Lower leg skin (tissue), 4 donors: ENCODE results near the gene NFATC4. TPM values are rescaled to one million over a fixed set of nuclear protein-coding genes. Genes with fewer than 3 reads are reported as not detected.

Experiments used
- DNase-seq, 2 donors: peaks; one replicate each; pipeline ENCODE4 v3.0.0-alpha.2; 2019; ENCODE audit warnings: low spot score in 2 of 2
- H3K4me3 ChIP-seq: fragments of 200-600 bp; sonication (generic); 2 replicates; pipeline ENCODE4 v1.5.1; 2017; ENCODE audit warnings: mild to moderate bottlenecking, low read depth; ENCODE audit not compliant: poor library complexity, severe bottlenecking
- POLR2A ChIP-seq, 2 donors: fragments of 450-650 bp; IDR thresholded peaks; one replicate each; pipeline ENCODE4 v1.6.1; 2016 to 2017; ENCODE audit warnings: antibody characterized with exemption in 2 of 2, mild to moderate bottlenecking in 1 of 2, moderate library complexity in 1 of 2
- WGBS, 2 donors: methylation state at CpG; one replicate each; pipeline ENCODE4 v1.1.5; 2018; 5-methylcytosine and 5-hydroxymethylcytosine counted together
- intact Hi-C: fragments of 100-400 bp; cut with DNase I; formaldehyde crosslinking; loops from one replicate; pipeline ENCODE4 v1.15.0; 2023; ENCODE audit warnings: low total_unique reads
- total RNA-seq, 4 donors: library from RNA; depleted of rRNA; stranded (reverse); fragments of >200 nt; gene quantifications; one replicate each; pipeline ENCODE4 v1.1.0, GENCODE V29; 2016
- TF ChIP-seq, protein P1 (sequence below), 3 donors: fragments of 450-650 bp; IDR thresholded peaks; one replicate each; pipeline ENCODE4 v1.5.1; 2016; ENCODE audit warnings: antibody characterized with exemption in 3 of 3, mild to moderate bottlenecking in 3 of 3, moderate library complexity in 2 of 3

Gene NFATC4
- total RNA-seq, 4 donors from 2014 or later, result 8.3 to 26.1 (median 14.0) TPM

DNA sequence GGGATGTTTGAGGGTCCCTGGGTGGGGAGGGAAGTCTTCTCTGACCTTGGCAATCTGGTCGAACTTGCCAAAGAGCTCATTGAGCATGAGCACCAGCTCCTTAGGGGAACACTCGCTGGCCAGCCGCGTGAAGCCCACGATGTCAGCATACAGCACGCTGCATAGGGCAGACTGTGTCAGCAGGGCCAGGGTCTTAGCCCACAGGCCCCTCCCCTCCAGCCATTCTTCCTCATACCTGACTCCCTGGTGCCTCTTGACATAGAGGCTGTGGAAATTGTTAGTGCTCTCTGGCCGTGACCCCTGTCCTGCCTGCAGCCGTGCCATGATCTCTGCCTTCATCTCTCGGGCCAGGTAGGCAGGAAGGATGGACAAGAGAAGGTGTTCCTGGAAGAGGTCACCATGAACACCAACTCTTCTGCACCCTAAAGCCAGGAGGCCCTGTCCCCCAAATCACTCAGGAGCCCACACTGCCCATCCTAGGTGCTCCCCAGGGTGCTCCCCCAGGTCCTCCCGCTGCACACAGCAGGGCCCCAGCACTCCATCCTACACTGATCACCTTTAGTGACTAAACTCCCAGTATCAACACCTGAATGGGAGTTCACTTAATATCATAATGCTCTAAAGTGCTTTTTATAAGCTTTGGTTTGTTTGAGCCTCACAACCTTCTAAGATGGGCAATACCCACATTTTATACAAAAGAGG, 36.9 kb upstream of the NFATC4 start:
- intact Hi-C loops, result no loop called here
- TF ChIP-seq, protein P1, sequence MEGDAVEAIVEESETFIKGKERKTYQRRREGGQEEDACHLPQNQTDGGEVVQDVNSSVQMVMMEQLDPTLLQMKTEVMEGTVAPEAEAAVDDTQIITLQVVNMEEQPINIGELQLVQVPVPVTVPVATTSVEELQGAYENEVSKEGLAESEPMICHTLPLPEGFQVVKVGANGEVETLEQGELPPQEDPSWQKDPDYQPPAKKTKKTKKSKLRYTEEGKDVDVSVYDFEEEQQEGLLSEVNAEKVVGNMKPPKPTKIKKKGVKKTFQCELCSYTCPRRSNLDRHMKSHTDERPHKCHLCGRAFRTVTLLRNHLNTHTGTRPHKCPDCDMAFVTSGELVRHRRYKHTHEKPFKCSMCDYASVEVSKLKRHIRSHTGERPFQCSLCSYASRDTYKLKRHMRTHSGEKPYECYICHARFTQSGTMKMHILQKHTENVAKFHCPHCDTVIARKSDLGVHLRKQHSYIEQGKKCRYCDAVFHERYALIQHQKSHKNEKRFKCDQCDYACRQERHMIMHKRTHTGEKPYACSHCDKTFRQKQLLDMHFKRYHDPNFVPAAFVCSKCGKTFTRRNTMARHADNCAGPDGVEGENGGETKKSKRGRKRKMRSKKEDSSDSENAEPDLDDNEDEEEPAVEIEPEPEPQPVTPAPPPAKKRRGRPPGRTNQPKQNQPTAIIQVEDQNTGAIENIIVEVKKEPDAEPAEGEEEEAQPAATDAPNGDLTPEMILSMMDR (IDR thresholded peaks at IDR 0.05), result no peak
- no peak overlapping the region for H3K4me3 ChIP-seq
- WGBS, 2 donors, result 94 to 96% methylated on average over 7 to 9 of the region's 10 CpGs
- DNase-seq, result no peak

DNA sequence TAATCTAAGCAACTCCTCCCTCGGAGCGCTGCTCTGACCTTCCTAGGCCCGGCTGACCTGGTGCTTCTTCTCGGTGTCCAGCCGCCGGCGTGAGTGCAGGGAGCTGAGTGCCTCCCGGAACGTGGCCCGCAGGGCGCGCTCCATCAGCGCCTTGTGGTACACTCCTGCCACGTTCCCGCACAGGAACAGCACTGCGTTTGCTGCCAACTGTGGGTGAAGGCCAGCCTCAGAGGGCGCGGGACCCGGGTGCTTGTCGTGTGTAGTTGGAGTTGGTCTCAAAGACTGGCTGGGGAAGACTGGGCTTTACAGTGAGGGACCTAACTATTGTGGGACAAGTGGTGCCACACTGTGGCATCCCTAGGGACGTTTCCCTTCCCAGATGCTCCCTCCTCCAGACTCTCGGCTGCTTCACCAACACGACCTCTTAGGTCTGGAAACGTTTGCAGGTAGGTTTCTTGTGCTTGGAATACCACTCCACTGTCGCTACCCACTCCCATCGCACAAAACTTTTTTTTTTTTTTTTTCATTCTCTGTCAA, 36.2 kb upstream of the NFATC4 start:
- H3K4me3 ChIP-seq, result no peak overlapping the region
- peak in 1 of 2 donors; percentile 84 for DNase-seq
- intact Hi-C loops, result loop anchor here (2.0 kb wide), 1 partner anchor 99 kb away; no protein-coding TSS in a partner anchor
- TF ChIP-seq, protein P1 (IDR thresholded peaks at IDR 0.05), result no peak
- no peak for TF ChIP-seq POLR2A (IDR thresholded peaks at IDR 0.05)
- WGBS, 2 donors, result 47 to 62% methylated on average over 25 to 26 of the region's 26 CpGs

DNA sequence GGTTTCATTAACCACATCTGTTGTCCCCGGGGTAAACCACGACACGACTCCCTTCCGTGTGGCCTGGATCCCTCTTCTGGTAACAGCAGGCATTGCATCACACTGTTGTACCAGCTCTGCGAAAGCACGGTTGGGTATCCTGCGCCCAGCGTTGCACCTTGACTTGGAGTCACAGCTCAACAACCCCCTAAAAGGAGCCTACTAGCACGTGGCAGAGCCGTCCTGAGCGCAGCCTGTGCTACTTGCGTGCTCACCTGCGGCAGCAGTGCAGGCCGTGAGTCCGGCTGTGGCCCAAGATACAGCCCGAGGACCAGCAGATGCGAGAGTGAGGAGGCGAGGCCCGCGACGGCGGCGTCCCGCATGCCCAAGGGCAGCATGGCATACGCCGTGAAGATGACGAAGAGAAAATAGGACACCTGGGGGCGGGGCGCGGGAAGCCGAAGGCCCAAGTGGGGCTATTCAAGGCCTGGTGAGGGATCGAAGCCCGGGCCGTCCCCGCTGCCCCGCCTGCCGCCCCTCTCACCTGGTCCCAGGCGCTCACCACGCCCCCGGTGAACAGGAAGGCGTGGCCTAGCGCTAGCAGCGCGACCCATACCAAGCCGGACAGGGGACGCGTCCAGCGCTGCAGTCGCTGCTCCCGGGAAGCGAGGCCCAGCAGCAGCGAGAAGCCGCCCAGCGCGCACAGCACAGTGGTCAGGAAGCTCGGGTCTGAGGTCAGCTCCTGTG, 35.6 kb upstream of the NFATC4 start:
- peak in 1 of 2 donors; percentile 91 for DNase-seq
- H3K4me3 ChIP-seq, result no peak overlapping the region
- 19 to 31% methylated on average over 21 to 49 of the region's 56 CpGs for WGBS, 2 donors
- intact Hi-C loops, result loop anchor here (2.0 kb wide), 1 partner anchor 98 kb away; no protein-coding TSS in a partner anchor
- no peak for TF ChIP-seq POLR2A (IDR thresholded peaks at IDR 0.05)
- TF ChIP-seq, protein P1 (IDR thresholded peaks at IDR 0.05), result peak in 1 of 3 donors; percentile 86

DNA sequence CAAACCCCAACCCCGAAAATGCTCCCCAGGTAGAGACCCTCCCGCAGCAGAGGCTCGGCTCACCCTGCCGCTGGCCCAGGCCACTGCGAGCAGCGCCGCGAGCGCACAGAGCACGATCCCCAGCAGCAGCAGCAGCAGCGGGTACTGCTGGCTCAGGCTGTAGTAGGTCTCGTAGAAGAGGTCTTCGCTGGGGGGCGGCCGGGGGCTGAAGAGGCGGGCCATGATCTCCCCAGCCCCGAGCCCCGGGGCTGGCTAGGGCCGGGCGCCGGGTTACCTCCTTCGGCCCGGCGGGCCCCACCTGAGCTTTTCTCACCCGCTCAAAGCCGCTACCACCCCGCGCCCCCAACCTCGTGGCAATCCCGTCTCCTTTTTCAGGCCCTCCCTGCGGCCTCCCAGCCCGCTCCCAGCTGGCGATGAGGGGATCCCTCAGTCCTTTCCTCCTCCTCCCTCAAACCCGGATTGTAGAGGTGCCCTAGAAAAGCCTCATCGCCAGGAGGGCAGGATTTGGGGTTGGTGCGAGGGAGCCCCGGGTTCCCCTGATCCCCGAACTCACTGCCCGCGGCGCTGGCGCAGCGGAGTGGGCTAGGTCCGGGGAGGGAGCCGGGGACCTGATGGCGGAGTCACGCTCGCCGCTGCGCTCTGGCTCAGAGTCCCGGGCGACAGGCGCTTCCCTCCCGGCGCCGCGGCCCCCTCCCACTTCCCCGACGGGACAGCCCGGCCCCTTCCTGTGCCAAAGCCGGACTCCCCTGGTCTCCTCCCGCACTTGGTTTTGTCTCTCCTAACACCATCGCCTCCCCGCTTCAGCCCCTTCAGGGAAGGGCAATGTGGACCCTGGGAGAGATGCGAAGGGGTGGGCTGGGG, 33.3 kb upstream of the NFATC4 start, which contains the start of gene ADCY4:
TSS of gene ADCY4 (minus strand) at position 641 of the 861 bp plus-strand sequence. CDS start at position 222, 419 bp downstream.
- peak in 1 of 2 donors; percentile 91 for DNase-seq
- 7 to 12% methylated on average over 42 to 57 of the region's 65 CpGs for WGBS, 2 donors
- intact Hi-C loops, result no loop called here
- peak within 1 kb of the TSS; percentile 22 for H3K4me3 ChIP-seq
- TF ChIP-seq POLR2A (IDR thresholded peaks at IDR 0.05), result no peak
- TF ChIP-seq, protein P1 (IDR thresholded peaks at IDR 0.05), result no peak

DNA sequence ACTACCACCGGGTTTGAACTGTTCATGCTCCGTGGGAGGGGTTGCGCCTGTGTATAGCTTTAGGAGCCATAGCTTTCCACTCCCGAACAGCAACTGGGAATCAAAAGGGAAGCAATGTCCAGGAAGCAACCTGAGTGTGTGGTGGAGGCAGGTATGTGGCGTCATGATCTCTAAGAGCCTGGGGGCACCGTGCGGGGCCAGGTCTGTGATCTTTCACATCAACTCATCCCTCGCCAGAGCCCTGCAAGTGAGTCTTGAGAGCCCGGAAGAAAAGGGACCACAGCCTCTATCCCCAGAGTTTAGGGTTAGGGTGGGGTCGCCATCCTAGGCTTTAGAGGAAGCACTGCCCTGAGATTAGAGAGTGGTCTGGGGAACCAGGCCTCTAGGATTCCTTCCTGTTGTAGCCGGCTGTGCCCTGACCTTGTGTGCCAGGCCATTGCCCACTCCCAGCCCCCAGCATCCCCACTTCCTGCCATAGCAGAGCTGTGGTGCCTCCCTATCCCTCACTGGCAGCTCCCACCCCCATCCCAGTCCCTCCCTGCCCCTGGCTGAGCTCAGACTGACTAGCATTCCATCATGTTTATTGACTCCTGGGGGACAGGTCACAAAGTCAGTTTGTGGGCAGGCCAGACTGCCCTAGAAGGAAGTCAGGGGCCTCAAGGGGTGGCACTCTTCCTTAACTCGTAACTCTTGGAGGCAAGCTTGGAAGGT, 32.4 kb upstream of the NFATC4 start:
- DNase-seq, result peak in 1 of 2 donors; percentile 84
- no peak overlapping the region for H3K4me3 ChIP-seq
- 72 to 76% methylated on average over 12 of the region's 12 CpGs for WGBS, 2 donors
- intact Hi-C loops, result no loop called here
- no peak for TF ChIP-seq POLR2A (IDR thresholded peaks at IDR 0.05)
- TF ChIP-seq, protein P1 (IDR thresholded peaks at IDR 0.05), result no peak
